HepG2 (cell line): ENCODE measurements around the gene GORASP2. TPM values are rescaled to one million over a fixed set of nuclear protein-coding genes. Genes with fewer than 3 reads are reported as not detected.

Experiments used
- ATF2 ChIP-seq: sonication (generic); formaldehyde crosslinking; IDR thresholded peaks from 2 replicates; pipeline ENCODE4 v1.4.0; 2020; ENCODE audit warnings: missing genetic modification reagents
- CBX5 ChIP-seq: sonication (generic); formaldehyde crosslinking; IDR thresholded peaks from 2 replicates; pipeline ENCODE4 v1.4.0; 2020; ENCODE audit warnings: missing genetic modification reagents, borderline replicate concordance
- EHMT2 ChIP-seq: fragments of 200-600 bp; sonication (generic); IDR thresholded peaks from 2 replicates; pipeline ENCODE4 v1.7.0; 2017; ENCODE audit warnings: antibody characterized with exemption, low read depth, low read length, borderline replicate concordance
- ELF4 ChIP-seq: sonication (generic); formaldehyde crosslinking; IDR thresholded peaks from 2 replicates; pipeline ENCODE4 v1.5.0; 2020; ENCODE audit warnings: missing genetic modification reagents, mild to moderate bottlenecking, moderate library complexity, borderline replicate concordance
- FOSL1 ChIP-seq: sonication (generic); formaldehyde crosslinking; IDR thresholded peaks from 2 replicates; pipeline ENCODE4 v1.9.0; 2021; ENCODE audit warnings: missing genetic modification reagents, borderline replicate concordance
- FOXP4 ChIP-seq: sonication (generic); formaldehyde crosslinking; IDR thresholded peaks from 2 replicates; pipeline ENCODE4 v1.4.0; 2020; ENCODE audit warnings: missing genetic modification reagents
- GPN1 ChIP-seq: sonication (generic); formaldehyde crosslinking; IDR thresholded peaks from 2 replicates; pipeline ENCODE4 v1.5.1; 2020; ENCODE audit warnings: missing genetic modification reagents, borderline replicate concordance
- GRHL1 ChIP-seq: sonication (generic); formaldehyde crosslinking; conservative IDR thresholded peaks from 2 replicates; pipeline ENCODE4 v1.8.0; 2022; ENCODE audit warnings: missing genetic modification reagents
- HBP1 ChIP-seq: IDR thresholded peaks from 2 replicates; pipeline ENCODE4 v1.6.1; 2016; ENCODE audit warnings: low read depth, control low read depth
- HOMEZ ChIP-seq: IDR thresholded peaks from 2 replicates; pipeline ENCODE4 v1.6.1; 2016; ENCODE audit warnings: low read depth
- KDM5B ChIP-seq: sonication (generic); formaldehyde crosslinking; IDR thresholded peaks from 2 replicates; pipeline ENCODE4 v1.4.0; 2020; ENCODE audit warnings: missing genetic modification reagents, mild to moderate bottlenecking, borderline replicate concordance
- ZBTB14 ChIP-seq: sonication (generic); formaldehyde crosslinking; IDR thresholded peaks from 2 replicates; pipeline ENCODE4 v1.4.0; 2020; ENCODE audit warnings: missing genetic modification reagents
- ZFAT ChIP-seq: sonication (generic); formaldehyde crosslinking; conservative IDR thresholded peaks from 2 replicates; pipeline ENCODE4 v1.8.1; 2023; ENCODE audit warnings: missing genetic modification reagents, inconsistent platforms
- ZNF225 ChIP-seq: sonication (generic); formaldehyde crosslinking; IDR thresholded peaks from 2 replicates; pipeline ENCODE4 v1.4.0; 2020; ENCODE audit warnings: mild to moderate bottlenecking, missing genetic modification reagents
- ZNF275 ChIP-seq: sonication (generic); formaldehyde crosslinking; IDR thresholded peaks from 2 replicates; pipeline ENCODE4 v1.8.0; 2022; ENCODE audit warnings: missing genetic modification reagents, mild to moderate bottlenecking, inconsistent platforms, borderline replicate concordance
- ZNF33B ChIP-seq: sonication (generic); formaldehyde crosslinking; IDR thresholded peaks from 2 replicates; pipeline ENCODE4 v1.5.1; 2020; ENCODE audit warnings: mild to moderate bottlenecking, missing genetic modification reagents
- ZNF746 ChIP-seq: sonication (generic); formaldehyde crosslinking; IDR thresholded peaks from 2 replicates; pipeline ENCODE4 v1.8.0; 2022; ENCODE audit warnings: mild to moderate bottlenecking, missing genetic modification reagents
- polyA plus RNA-seq, 8 experiments: library from polyadenylated mRNA; depleted of rRNA in 3 of 8; stranded (reverse) in 7 of 8; unstranded in 1 of 8; fragments of >200 nt; fragmentation: Illumina TruSeq in 4 of 8; extraction: Trizol in 4 of 8; gene quantifications; 2 replicates each; pipeline versions ENCODE4 v1.2.1 to v1.2.3, GENCODE V29; 2011 to 2016; ENCODE audit warnings: low read depth in 4 of 8, missing spikeins in 1 of 8, mixed read lengths in 1 of 8; ENCODE audit not compliant: insufficient read depth in 1 of 8
- total RNA-seq, 5 experiments: library from RNA; depleted of rRNA; stranded (reverse); fragments of >200 nt; fragmentation: Illumina TruSeq; extraction: Trizol; gene quantifications; 2 replicates each; pipeline ENCODE4 v1.2.3, GENCODE V29; 2016; ENCODE audit warnings: low read depth in 1 of 5

Gene GORASP2
- total and polyA plus RNA-seq, 2 of the 13 experiments (the other 11 are each of a cell fraction or from before 2014, with no cell fraction given): 103 to 239 TPM

GRCh38 chr2:170930131-170930990 is 1.3 kb downstream of the GORASP2 start (continued):
- TF ChIP-seq ZBTB14 (CRISPR knock-in tag) (no peak; the same call in 1 of the 2 replicates), FOXP4 (no peak), HOMEZ (CRISPR knock-in tag) (no peak), ZNF33B (CRISPR knock-in tag) (no peak), EHMT2 (no peak), ZNF746 (CRISPR knock-in tag) (no peak), GRHL1 (no peak), GPN1 (CRISPR knock-in tag) (no peak), ELF4 (CRISPR knock-in tag) (no peak), FOSL1 (CRISPR knock-in tag) (no peak), KDM5B (CRISPR knock-in tag) (no peak), ZNF275 (CRISPR knock-in tag) (no peak), ZFAT (CRISPR knock-in tag) (no peak), HBP1 (CRISPR knock-in tag) (peak; percentile 39; the same call in 1 of the 2 replicates), CBX5 (CRISPR knock-in tag) (0 out of 2 replicates have a peak, but pooled peaks have one; percentile 49), ZNF225 (no peak), ATF2 (CRISPR knock-in tag) (no peak)
